ENCODE data around the gene CKMT1B. TPM values are rescaled to one million over a fixed set of nuclear protein-coding genes. Genes with fewer than 3 reads are reported as not detected.
"Not testable (repeated sequence)": the region's sequence is repeated elsewhere in the genome, so short reads cannot be mapped to it uniquely, and the experiment has no call there.

Gene CKMT1B
- total RNA-seq = 1 to 10 TPM in 1 of 4 donors, under 1 TPM in 1, not detected in 2; 0.83 to 1.1 TPM
- 100 to 1,000 TPM in 2 of 3 donors, 10 to 100 TPM in 1; 66.1 to 153 (median 128) TPM for polyA plus RNA-seq

DNA sequence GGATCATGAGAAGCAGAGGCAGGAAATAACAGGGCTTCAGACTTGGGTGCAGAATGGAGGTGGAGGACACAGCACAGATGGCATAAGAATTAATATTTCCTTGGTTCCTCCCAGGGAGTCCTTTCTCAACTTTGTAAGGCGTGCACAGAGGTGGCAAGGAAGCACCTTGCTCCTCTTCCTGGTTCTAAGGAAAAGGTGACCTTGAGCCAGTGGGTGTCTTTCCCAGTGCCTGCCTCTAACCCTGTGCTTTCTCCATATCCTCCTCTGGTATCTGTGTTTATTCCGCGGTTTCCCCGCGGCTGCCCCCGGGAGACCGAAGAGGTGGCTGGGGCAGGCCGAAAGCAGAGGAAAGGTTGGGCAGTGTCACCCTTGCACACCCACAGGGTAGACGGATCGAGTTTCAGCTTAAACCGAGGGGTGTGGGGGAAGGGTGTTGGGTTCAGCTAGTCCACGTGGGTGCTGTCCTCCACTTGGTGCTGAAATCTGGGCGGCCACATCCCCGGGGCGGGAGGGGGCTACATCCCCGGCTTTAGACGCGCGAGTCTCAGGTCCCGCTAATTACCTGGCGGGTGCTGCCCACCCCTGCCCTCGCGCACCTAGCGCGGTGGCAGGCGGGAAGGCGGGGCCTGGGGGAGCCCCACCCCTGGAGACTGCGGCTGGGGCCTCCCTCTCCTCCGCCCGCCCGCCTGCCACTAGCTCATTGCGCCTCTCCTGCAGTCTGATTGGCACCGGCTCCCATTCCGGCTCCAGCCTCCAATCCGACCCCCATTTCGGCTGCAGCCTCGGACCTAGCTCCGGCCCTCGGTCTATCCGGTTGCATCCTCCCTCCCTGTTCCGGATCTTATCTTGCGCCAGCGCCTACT, at the start of gene CKMT1B:
Gene CKMT1B (plus strand): TSS at position 700 of the 863 bp plus-strand sequence. CDS start 192 bp downstream, outside the sequence.
- H3K36me3 ChIP-seq; H3K27ac ChIP-seq; H3K4me3 ChIP-seq; H3K9me3 ChIP-seq; H3K27me3 ChIP-seq; intact Hi-C loops (cut with DNase I); DNase-seq; H3K4me1 ChIP-seq: not testable (repeated sequence)
- no CpG with 5 or more reads among the region's 43 CpGs for WGBS, 2 donors

- H3K36me3 ChIP-seq = peaks cover 0 to 6% (median 0%) of the 10 kb centered on the region in 4 donors
- H3K27ac ChIP-seq = no peak overlapping the region
- H3K4me3 ChIP-seq = no peak overlapping the region
- no peaks in the 10 kb centered on the region for H3K27me3 ChIP-seq
- no peak for DNase-seq
- TF ChIP-seq POLR2AphosphoS5 (IDR thresholded peaks at IDR 0.05) (no peak), POLR2A (IDR thresholded peaks at IDR 0.05) (no peak), EP300 (IDR thresholded peaks at IDR 0.05) (no peak)
- TF ChIP-seq, protein P1, sequence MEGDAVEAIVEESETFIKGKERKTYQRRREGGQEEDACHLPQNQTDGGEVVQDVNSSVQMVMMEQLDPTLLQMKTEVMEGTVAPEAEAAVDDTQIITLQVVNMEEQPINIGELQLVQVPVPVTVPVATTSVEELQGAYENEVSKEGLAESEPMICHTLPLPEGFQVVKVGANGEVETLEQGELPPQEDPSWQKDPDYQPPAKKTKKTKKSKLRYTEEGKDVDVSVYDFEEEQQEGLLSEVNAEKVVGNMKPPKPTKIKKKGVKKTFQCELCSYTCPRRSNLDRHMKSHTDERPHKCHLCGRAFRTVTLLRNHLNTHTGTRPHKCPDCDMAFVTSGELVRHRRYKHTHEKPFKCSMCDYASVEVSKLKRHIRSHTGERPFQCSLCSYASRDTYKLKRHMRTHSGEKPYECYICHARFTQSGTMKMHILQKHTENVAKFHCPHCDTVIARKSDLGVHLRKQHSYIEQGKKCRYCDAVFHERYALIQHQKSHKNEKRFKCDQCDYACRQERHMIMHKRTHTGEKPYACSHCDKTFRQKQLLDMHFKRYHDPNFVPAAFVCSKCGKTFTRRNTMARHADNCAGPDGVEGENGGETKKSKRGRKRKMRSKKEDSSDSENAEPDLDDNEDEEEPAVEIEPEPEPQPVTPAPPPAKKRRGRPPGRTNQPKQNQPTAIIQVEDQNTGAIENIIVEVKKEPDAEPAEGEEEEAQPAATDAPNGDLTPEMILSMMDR (IDR thresholded peaks at IDR 0.05) = no peak
- peaks cover 0 to 3% (median 0%) of the 10 kb centered on the region in 4 donors for H3K9me3 ChIP-seq
- intact Hi-C loops (cut with DNase I) = no loop called here
- H3K4me1 ChIP-seq = no peaks in the 10 kb centered on the region
Measured at GRCh38 chr15:43544266-43544665, 49.6 kb upstream of the CKMT1B start.

GRCh38 chr15:43545426-43545825, 48.4 kb upstream of the CKMT1B start:
- intact Hi-C loops (cut with DNase I) = no loop called here
- Histone ChIP-seq H3K27ac (no peak overlapping the region), H3K36me3 (peaks cover 0 to 6% (median 0%) of the 10 kb centered on the region in 4 donors), H3K9me3 (peaks cover 0 to 3% (median 0%) of the 10 kb centered on the region in 4 donors), H3K4me1 (no peaks in the 10 kb centered on the region), H3K4me3 (no peak overlapping the region), H3K27me3 (no peaks in the 10 kb centered on the region)
- TF ChIP-seq, protein P1 (IDR thresholded peaks at IDR 0.05) = no peak
- TF ChIP-seq POLR2AphosphoS5 (IDR thresholded peaks at IDR 0.05) (no peak), EP300 (IDR thresholded peaks at IDR 0.05) (no peak), POLR2A (IDR thresholded peaks at IDR 0.05) (no peak)
- 89 to 93% methylated on average over 1 of the region's 1 CpG for WGBS, 2 donors
- DNase-seq = no peak

- DNase-seq = no peak
- Histone ChIP-seq H3K9me3 (peaks cover 0 to 3% (median 0%) of the 10 kb centered on the region in 4 donors), H3K4me3 (no peak overlapping the region), H3K27ac (no peak overlapping the region), H3K4me1 (no peaks in the 10 kb centered on the region), H3K27me3 (no peaks in the 10 kb centered on the region), H3K36me3 (peaks cover 0 to 6% (median 0%) of the 10 kb centered on the region in 4 donors)
- 96% methylated on average over 2 of the region's 2 CpGs for whole genome bisulfite sequencing, 2 donors
- TF ChIP-seq POLR2A (IDR thresholded peaks at IDR 0.05) = no peak
- TF ChIP-seq, protein P1 (IDR thresholded peaks at IDR 0.05) = no peak
- TF ChIP-seq EP300 (IDR thresholded peaks at IDR 0.05) = no peak
- no peak for TF ChIP-seq POLR2AphosphoS5 (IDR thresholded peaks at IDR 0.05)
- intact Hi-C loops (cut with DNase I) = no loop called here
Measured at GRCh38 chr15:43547539-43547938, 46.3 kb upstream of the CKMT1B start.

- DNase-seq = peak; percentile 30
- Histone ChIP-seq H3K9me3 (peaks cover 0 to 3% (median 0%) of the 10 kb centered on the region in 4 donors), H3K36me3 (peaks cover 0 to 10% (median 2%) of the 10 kb centered on the region in 4 donors), H3K4me3 (no peak overlapping the region), H3K27ac (no peak overlapping the region), H3K4me1 (no peaks in the 10 kb centered on the region), H3K27me3 (no peaks in the 10 kb centered on the region)
- 82% methylated on average over 10 of the region's 10 CpGs for WGBS, 2 donors
- TF ChIP-seq POLR2AphosphoS5 (IDR thresholded peaks at IDR 0.05) (no peak), EP300 (IDR thresholded peaks at IDR 0.05) (no peak), POLR2A (IDR thresholded peaks at IDR 0.05) (no peak)
- TF ChIP-seq, protein P1 (IDR thresholded peaks at IDR 0.05) = no peak
- intact Hi-C loops (cut with DNase I) = no loop called here
Measured at GRCh38 chr15:43550527-43551363, 43.1 kb upstream of the CKMT1B start.
